Measurements from ENCODE around the gene FABP3. TPM values are rescaled to one million over a fixed set of nuclear protein-coding genes. Genes with fewer than 3 reads are reported as not detected.

Gene FABP3
- total and polyA plus RNA-seq, 2 donors (not counting 3 experiments of a cell fraction or from before 2014, with no cell fraction given), result 0.84 to 2.6 TPM

GRCh38 chr1:31336687-31337467, 36.0 kb downstream of the FABP3 start:
- no peaks in the 10 kb centered on the region for H3K27me3 ChIP-seq (ENCODE audit: control insufficient read depth in 2 of 2, insufficient read depth in 2 of 2, low read length in 2 of 2)
- no TSS peak for BruUV-seq (replicated peaks)
- intact Hi-C loops (cut with micrococcal nuclease) (no loop called here), dilution Hi-C loops (cut with MboI; ENCODE audit: extremely low pct_ligation_motif_present, low sequenced_read_pairs) (no loop called here)
- no peaks in the 10 kb centered on the region for H4K20me1 ChIP-seq (replicated peaks; ENCODE audit: control insufficient read depth, extremely low read depth, insufficient read depth, low read length)
- no peak overlapping the region for H3K27ac ChIP-seq (ENCODE audit: insufficient read depth, low read depth, low read length)
- no peaks in the 10 kb centered on the region for H3K9me1 ChIP-seq (replicated peaks; ENCODE audit: control insufficient read depth, extremely low read depth, insufficient read depth, low read length)
- H3K79me2 ChIP-seq (ENCODE audit: control insufficient read depth, insufficient read depth, low read length), result no peaks in the 10 kb centered on the region
- H2AFZ ChIP-seq (ENCODE audit: low read depth, low read length), result no peak overlapping the region
- no peaks in the 10 kb centered on the region for H3K9me3 ChIP-seq (replicated peaks; ENCODE audit: control insufficient read depth, insufficient read depth, low read length)
- no peak overlapping the region for H3K4me2 ChIP-seq (ENCODE audit: insufficient read depth, low read length)
- no peaks in the 10 kb centered on the region for H3K4me1 ChIP-seq (ENCODE audit: control insufficient read depth, extremely low read depth, insufficient read depth, low read length)
- H3K36me3 ChIP-seq (ENCODE audit: control insufficient read depth in 2 of 2, extremely low read depth in 1 of 2, insufficient read depth in 2 of 2, low read length in 2 of 2), result peaks cover 0 to 5% of the 10 kb centered on the region in 2 experiments
- FAIRE-seq, result no peak
- TF ChIP-seq EZH2 (IDR thresholded peaks at IDR 0.05; ENCODE audit: borderline replicate concordance, low read depth, low read length, severe bottlenecking) (no peak), POLR2AphosphoS5 (IDR thresholded peaks at IDR 0.05; ENCODE audit: insufficient read depth, low read depth, low read length) (no peak), GATA2 (IDR thresholded peaks at IDR 0.05; ENCODE audit: insufficient read depth, insufficient read length, low read depth, low read length) (no peak), JUN (IDR thresholded peaks at IDR 0.05; ENCODE audit: borderline replicate concordance, insufficient read depth, insufficient read length, low read depth) (no peak), FOS (IDR thresholded peaks at IDR 0.05; ENCODE audit: borderline replicate concordance, insufficient read depth, low read length) (no peak), POLR2A (IDR thresholded peaks at IDR 0.05; ENCODE audit: low read depth, low read length) (no peak), MYC (IDR thresholded peaks at IDR 0.05; ENCODE audit: low read depth, low read length) (no peak), CTCF (IDR thresholded peaks at IDR 0.05; ENCODE audit: extremely low read depth in 1 of 2, insufficient read depth in 1 of 2, low read depth in 1 of 2, low read length in 2 of 2) (no peak), MAX (IDR thresholded peaks at IDR 0.05; ENCODE audit: insufficient read depth, insufficient read length) (no peak)
- no peak overlapping the region for H3K9ac ChIP-seq (replicated peaks; ENCODE audit: extremely low read depth, insufficient read depth, low read length)
- no peak overlapping the region for H3K4me3 ChIP-seq (replicated peaks in 1 of 3; ENCODE audit: insufficient read depth in 1 of 3, low read depth in 1 of 3, low read length in 3 of 3)
- no peak for DNase-seq (ENCODE audit: low read depth, low spot score)
- ChIA-PET CTCF (interaction anchor here (0.6 to 2.5 kb wide), 6 partner anchors 9 to 1961 kb away, joined by 3 to 23 read pairs (median 3); partner anchors contain the start of genes SNRNP40 and ZCCHC17), POLR2A (no interaction called here)
